HFF-Myc (cell line): ENCODE results near the gene WDFY4.

ENCODE experiments used
- DNase-seq: peaks from one replicate; pipeline ENCODE4 v3.0.0-alpha.2; 2011; ENCODE audit warnings: low read depth; ENCODE audit errors: extremely low read depth
- H3K4me3 ChIP-seq: replicated peaks from 2 replicates; pipeline ENCODE4 v1.5.1; 2011; ENCODE audit warnings: low read depth, mild to moderate bottlenecking, control low read depth, low read length
- TF ChIP-seq, protein P1 (sequence below): IDR thresholded peaks from 2 replicates; pipeline ENCODE4 v1.5.1; 2012; ENCODE audit warnings: mild to moderate bottlenecking, low read depth, low read length, control low read depth; ENCODE audit errors: missing control alignments

The WDFY4 gene

DNA sequence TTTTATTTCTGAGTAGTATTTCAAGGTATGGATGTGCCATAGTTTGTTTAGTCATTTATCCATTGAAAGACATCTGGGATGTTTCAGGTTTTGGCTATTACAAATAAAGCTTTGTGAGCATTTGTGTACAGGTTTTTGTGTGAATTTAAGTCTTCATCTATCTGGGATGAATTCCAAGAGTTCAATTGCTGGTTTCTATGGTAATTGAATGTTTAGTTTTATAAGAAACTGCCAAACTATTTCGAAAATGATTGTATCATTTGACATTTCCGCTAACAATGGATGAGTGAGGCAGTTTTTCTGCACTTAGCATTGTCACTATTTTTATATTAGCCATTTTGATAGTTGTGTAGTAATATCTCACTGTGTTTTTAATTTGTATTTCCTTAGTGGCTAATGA is 99.4 kb downstream of the WDFY4 start:
- no peak overlapping the region for H3K4me3 ChIP-seq
- DNase-seq: no peak
- TF ChIP-seq, protein P1, sequence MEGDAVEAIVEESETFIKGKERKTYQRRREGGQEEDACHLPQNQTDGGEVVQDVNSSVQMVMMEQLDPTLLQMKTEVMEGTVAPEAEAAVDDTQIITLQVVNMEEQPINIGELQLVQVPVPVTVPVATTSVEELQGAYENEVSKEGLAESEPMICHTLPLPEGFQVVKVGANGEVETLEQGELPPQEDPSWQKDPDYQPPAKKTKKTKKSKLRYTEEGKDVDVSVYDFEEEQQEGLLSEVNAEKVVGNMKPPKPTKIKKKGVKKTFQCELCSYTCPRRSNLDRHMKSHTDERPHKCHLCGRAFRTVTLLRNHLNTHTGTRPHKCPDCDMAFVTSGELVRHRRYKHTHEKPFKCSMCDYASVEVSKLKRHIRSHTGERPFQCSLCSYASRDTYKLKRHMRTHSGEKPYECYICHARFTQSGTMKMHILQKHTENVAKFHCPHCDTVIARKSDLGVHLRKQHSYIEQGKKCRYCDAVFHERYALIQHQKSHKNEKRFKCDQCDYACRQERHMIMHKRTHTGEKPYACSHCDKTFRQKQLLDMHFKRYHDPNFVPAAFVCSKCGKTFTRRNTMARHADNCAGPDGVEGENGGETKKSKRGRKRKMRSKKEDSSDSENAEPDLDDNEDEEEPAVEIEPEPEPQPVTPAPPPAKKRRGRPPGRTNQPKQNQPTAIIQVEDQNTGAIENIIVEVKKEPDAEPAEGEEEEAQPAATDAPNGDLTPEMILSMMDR: no peak

- no peak for DNase-seq
- TF ChIP-seq, protein P1: no peak
- H3K4me3 ChIP-seq: no peak overlapping the region
Observed at GRCh38 chr10:48785796-48786195, 101.1 kb downstream of the WDFY4 start.

DNA sequence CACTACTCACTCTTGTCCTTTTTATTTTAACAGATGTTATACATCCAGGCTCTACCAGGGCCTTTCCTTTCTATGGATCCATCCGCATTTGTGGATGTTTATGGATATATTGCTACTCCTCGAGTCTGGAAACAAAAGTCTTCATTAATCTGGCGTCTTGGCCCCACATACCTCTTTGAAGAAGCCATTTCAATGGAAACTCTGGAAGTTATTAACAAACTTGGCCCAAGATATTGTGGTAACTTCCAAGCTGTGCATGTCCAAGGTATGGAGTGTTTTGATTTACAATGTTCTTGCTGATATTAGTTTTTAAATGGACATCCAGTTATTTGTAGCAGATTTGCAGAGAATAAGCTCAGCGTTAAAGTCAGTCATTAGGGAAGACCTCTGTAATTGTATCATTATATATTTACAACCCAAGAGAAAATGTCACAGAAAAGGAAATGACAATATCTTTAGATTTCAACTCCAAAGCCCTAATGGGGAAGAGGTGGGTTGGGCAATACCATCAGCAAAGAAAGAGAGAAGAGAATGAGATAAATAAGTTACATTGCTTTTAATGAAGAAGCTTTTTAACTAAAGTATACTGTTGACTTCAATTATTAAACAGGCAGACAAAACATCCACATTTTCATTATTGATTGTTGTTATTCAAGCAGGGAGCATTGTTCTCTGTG is 102.1 kb downstream of the WDFY4 start:
- H3K4me3 ChIP-seq: no peak overlapping the region
- TF ChIP-seq, protein P1: no peak
- DNase-seq: no peak

DNA sequence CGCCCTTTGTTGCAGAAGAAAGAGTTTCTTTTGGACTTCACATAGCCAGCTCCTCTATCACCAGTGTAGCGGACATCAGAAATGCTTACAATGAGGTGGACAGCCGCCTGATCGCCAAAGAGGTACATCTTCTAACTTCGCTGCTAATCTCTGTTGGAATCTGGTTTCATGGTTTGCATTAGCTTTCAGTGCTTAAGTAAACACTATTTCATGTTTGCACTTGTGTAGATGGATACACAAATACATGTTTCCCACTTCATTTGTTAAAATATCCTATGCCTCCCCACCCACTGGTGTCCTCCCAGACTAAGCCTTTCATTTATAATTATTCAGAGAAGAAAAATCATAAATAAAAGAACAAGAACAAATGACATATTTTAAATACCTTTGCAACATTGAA is 103.9 kb downstream of the WDFY4 start:
- no peak for DNase-seq
- no peak overlapping the region for H3K4me3 ChIP-seq
- TF ChIP-seq, protein P1: no peak

- DNase-seq: no peak
- TF ChIP-seq, protein P1: no peak
- no peak overlapping the region for H3K4me3 ChIP-seq
Observed at GRCh38 chr10:48789486-48790456, 105.1 kb downstream of the WDFY4 start.

- DNase-seq: no peak
- TF ChIP-seq, protein P1: no peak
- H3K4me3 ChIP-seq: no peak overlapping the region
Observed at GRCh38 chr10:48790457-48791044, 105.9 kb downstream of the WDFY4 start.
